Neural cell (in vitro differentiated cells): ENCODE measurements around the gene MYEF2. TPM values are rescaled to one million over a fixed set of nuclear protein-coding genes. Genes with fewer than 3 reads are reported as not detected.

Source experiments
- H2AFZ ChIP-seq: fragments of 200-600, 300-800 bp; sonication (generic), shearing (Covaris generic); 2 replicates; pipeline ENCODE4 v1.6.0; 2014; ENCODE audit warnings: low read depth, mild to moderate bottlenecking, antibody characterized with exemption, low read length, moderate library complexity
- H3F3A ChIP-seq: fragments of 200-600 bp; shearing (Covaris generic); 2 replicates; pipeline ENCODE4 v1.6.1; 2016; ENCODE audit warnings: mild to moderate bottlenecking, moderate library complexity, mixed read lengths, antibody characterized with exemption, low read length; ENCODE audit not compliant: insufficient read depth, poor library complexity, severe bottlenecking
- H3K27ac ChIP-seq: fragments of 200-600, 300-800 bp; sonication (generic), shearing (Covaris generic); 2 replicates; pipeline ENCODE4 v1.5.1; 2014; ENCODE audit warnings: mild to moderate bottlenecking, low read length, moderate library complexity
- H3K27me3 ChIP-seq: fragments of 300-800, 200-600 bp; sonication (generic), shearing (Covaris generic); 2 replicates; pipeline ENCODE4 v1.6.0; 2014; ENCODE audit warnings: mild to moderate bottlenecking, low read depth, low read length, moderate library complexity; ENCODE audit not compliant: insufficient read depth
- H3K36me3 ChIP-seq: fragments of 300-800, 200-600 bp; sonication (generic), shearing (Covaris generic); 2 replicates; pipeline ENCODE4 v1.5.1; 2014; ENCODE audit warnings: mild to moderate bottlenecking, antibody characterized with exemption, low read length, moderate library complexity; ENCODE audit not compliant: insufficient read depth
- H3K4me2 ChIP-seq: fragments of 300-800, 200-600 bp; sonication (generic), shearing (Covaris generic); 2 replicates; pipeline ENCODE4 v1.6.0; 2014; ENCODE audit warnings: mild to moderate bottlenecking, low read length
- H3K4me3 ChIP-seq: fragments of 300-800, 200-600 bp; sonication (generic), shearing (Covaris generic); 2 replicates; pipeline ENCODE4 v1.5.1; 2014; ENCODE audit warnings: mild to moderate bottlenecking, low read length, moderate library complexity
- H3K79me2 ChIP-seq: fragments of 200-600 bp; shearing (Covaris generic); replicated peaks from 2 replicates; pipeline ENCODE4 v1.6.0; 2014; ENCODE audit warnings: mild to moderate bottlenecking, low read length, moderate library complexity; ENCODE audit not compliant: insufficient read depth
- H3K9ac ChIP-seq: fragments of 300-800, 200-600 bp; sonication (generic), shearing (Covaris generic); 2 replicates; pipeline ENCODE4 v1.6.1; 2016; ENCODE audit warnings: mild to moderate bottlenecking, low read length, mixed read lengths
- H3K9me2 ChIP-seq: fragments of 200-600 bp; shearing (Covaris generic); 2 replicates; pipeline ENCODE4 v1.6.1; 2016; ENCODE audit warnings: mild to moderate bottlenecking, low read length, mixed read lengths; ENCODE audit not compliant: insufficient read depth
- H3K9me3 ChIP-seq: fragments of 200-600, 300-800 bp; sonication (generic), shearing (Covaris generic); 2 replicates; pipeline ENCODE4 v1.6.1; 2016; ENCODE audit warnings: mild to moderate bottlenecking, mixed run types, low read length, moderate library complexity, mixed read lengths
- H4K20me1 ChIP-seq: fragments of 200-600 bp; shearing (Covaris generic); 2 replicates; pipeline ENCODE4 v1.6.1; 2016; ENCODE audit warnings: mild to moderate bottlenecking, mixed run types; ENCODE audit not compliant: insufficient read depth
- EP300 ChIP-seq: fragments of 450-650 bp; conservative IDR thresholded peaks from 2 replicates; pipeline ENCODE4 v1.6.1; 2014; ENCODE audit warnings: antibody characterized with exemption, mild to moderate bottlenecking, moderate library complexity; ENCODE audit not compliant: poor library complexity, severe bottlenecking
- EZH2 ChIP-seq: fragments of 200-600, 300-800 bp; shearing (Covaris generic), sonication (generic); IDR thresholded peaks from 2 replicates; pipeline ENCODE4 v1.6.1; 2014; ENCODE audit warnings: antibody characterized with exemption, low read length, borderline replicate concordance, mild to moderate bottlenecking; ENCODE audit not compliant: insufficient read depth, poor library complexity, severe bottlenecking
- MXI1 ChIP-seq: fragments of 450-650 bp; conservative IDR thresholded peaks from 2 replicates; pipeline ENCODE4 v1.6.1; 2014; ENCODE audit warnings: antibody characterized with exemption, mild to moderate bottlenecking; ENCODE audit not compliant: poor library complexity, severe bottlenecking
- POLR2AphosphoS5 ChIP-seq: IDR thresholded peaks from 2 replicates; pipeline ENCODE4 v1.6.1; 2012
- RAD21 ChIP-seq: fragments of 450-650 bp; conservative IDR thresholded peaks from 2 replicates; pipeline ENCODE4 v1.6.1; 2014; ENCODE audit warnings: antibody characterized with exemption, mild to moderate bottlenecking, moderate library complexity
- SMC3 ChIP-seq: fragments of 450-650 bp; conservative IDR thresholded peaks from 2 replicates; pipeline ENCODE4 v1.6.1; 2014; ENCODE audit warnings: antibody characterized with exemption, mild to moderate bottlenecking, moderate library complexity; ENCODE audit not compliant: poor library complexity
- TAF1 ChIP-seq: IDR thresholded peaks from 2 replicates; pipeline ENCODE4 v1.6.1; 2012; ENCODE audit warnings: low read depth
- polyA plus RNA-seq: library from polyadenylated mRNA; depleted of rRNA; stranded (reverse); fragments of >200 nt; gene quantifications from 2 replicates; pipeline ENCODE4 v1.2.3, GENCODE V29; 2014
- TF ChIP-seq, protein P1 (sequence below): fragments of 450-650 bp; IDR thresholded peaks from 2 replicates; pipeline ENCODE4 v1.5.1; 2014; ENCODE audit warnings: antibody characterized with exemption, mild to moderate bottlenecking, moderate library complexity; ENCODE audit not compliant: poor library complexity, severe bottlenecking
- TF ChIP-seq, protein P2 (sequence below): IDR thresholded peaks from 2 replicates; pipeline ENCODE4 v1.6.1; 2012; ENCODE audit warnings: borderline replicate concordance

Gene MYEF2
- polyA plus RNA-seq, 1 donor from 2014 or later, result 176 TPM

DNA sequence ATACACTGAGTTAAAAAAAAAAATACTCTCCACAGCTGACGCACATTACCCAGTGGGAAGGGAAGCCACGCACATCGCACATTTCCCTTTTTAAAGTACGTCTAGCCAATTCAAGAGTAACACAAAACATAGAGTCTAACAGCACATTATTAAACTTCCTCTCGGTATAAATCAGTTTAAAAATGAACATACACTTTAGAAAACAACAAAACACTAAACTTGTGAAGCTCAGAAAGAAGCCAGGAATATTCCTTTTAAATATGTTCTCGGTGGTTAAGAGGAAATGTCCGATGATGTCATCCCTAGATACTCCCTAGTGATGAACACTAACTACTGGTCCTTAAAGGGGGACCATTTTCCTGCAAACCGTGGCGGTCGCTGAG is 721 bp downstream of the MYEF2 start:
- H3K36me3 ChIP-seq, result no peaks in the 10 kb centered on the region
- no peaks in the 10 kb centered on the region for H4K20me1 ChIP-seq
- H3K27me3 ChIP-seq, result no peaks in the 10 kb centered on the region
- peak overlapping the region; percentile 93 for H2AFZ ChIP-seq
- peak overlapping the region; percentile 98 for H3K27ac ChIP-seq
- H3K9ac ChIP-seq, result peak overlapping the region; percentile 97
- peak overlapping the region; percentile 97 for H3K4me2 ChIP-seq
- peaks cover 18% of the 10 kb centered on the region for H3F3A ChIP-seq
- H3K9me3 ChIP-seq, result no peaks in the 10 kb centered on the region
- no peaks in the 10 kb centered on the region for H3K9me2 ChIP-seq
- H3K4me3 ChIP-seq, result peak overlapping the region; percentile 82
- TF ChIP-seq MXI1 (peak; percentile 51), POLR2AphosphoS5 (no peak)
- H3K79me2 ChIP-seq, result peaks cover 52% of the 10 kb centered on the region

DNA sequence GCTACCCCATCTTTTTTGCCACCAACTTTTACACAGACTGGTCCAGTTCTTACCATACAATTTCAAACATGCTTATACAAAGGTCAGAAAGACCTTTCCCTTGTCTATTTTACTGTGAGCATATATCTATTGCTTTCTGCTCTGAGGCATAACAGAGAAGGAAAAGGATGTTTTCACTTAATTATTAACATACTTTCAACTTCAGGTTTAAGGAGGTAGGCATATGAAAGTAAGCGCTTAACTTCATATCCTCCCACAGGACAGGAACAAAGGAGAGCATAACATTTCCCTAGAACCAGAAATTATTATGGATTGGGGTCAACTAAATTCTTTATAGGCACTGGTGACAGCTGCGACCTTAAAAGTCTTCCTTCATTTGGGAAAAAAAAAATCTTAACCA is 1.1 kb downstream of the MYEF2 start:
- no peaks in the 10 kb centered on the region for H3K36me3 ChIP-seq
- H3K4me2 ChIP-seq, result peak overlapping the region; percentile 97
- H3K27ac ChIP-seq, result peak overlapping the region; percentile 98
- no peaks in the 10 kb centered on the region for H3K9me3 ChIP-seq
- H3K4me3 ChIP-seq, result peak overlapping the region; percentile 82
- peak overlapping the region; percentile 97 for H3K9ac ChIP-seq
- peak overlapping the region; percentile 93 for H2AFZ ChIP-seq
- peaks cover 56% of the 10 kb centered on the region for H3K79me2 ChIP-seq
- no peaks in the 10 kb centered on the region for H3K27me3 ChIP-seq
- no peak for TF ChIP-seq TAF1
- TF ChIP-seq, protein P1, sequence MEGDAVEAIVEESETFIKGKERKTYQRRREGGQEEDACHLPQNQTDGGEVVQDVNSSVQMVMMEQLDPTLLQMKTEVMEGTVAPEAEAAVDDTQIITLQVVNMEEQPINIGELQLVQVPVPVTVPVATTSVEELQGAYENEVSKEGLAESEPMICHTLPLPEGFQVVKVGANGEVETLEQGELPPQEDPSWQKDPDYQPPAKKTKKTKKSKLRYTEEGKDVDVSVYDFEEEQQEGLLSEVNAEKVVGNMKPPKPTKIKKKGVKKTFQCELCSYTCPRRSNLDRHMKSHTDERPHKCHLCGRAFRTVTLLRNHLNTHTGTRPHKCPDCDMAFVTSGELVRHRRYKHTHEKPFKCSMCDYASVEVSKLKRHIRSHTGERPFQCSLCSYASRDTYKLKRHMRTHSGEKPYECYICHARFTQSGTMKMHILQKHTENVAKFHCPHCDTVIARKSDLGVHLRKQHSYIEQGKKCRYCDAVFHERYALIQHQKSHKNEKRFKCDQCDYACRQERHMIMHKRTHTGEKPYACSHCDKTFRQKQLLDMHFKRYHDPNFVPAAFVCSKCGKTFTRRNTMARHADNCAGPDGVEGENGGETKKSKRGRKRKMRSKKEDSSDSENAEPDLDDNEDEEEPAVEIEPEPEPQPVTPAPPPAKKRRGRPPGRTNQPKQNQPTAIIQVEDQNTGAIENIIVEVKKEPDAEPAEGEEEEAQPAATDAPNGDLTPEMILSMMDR, result no peak
- TF ChIP-seq MXI1, result no peak
- TF ChIP-seq EP300, result no peak
- no peak for TF ChIP-seq POLR2AphosphoS5
- TF ChIP-seq, protein P2, sequence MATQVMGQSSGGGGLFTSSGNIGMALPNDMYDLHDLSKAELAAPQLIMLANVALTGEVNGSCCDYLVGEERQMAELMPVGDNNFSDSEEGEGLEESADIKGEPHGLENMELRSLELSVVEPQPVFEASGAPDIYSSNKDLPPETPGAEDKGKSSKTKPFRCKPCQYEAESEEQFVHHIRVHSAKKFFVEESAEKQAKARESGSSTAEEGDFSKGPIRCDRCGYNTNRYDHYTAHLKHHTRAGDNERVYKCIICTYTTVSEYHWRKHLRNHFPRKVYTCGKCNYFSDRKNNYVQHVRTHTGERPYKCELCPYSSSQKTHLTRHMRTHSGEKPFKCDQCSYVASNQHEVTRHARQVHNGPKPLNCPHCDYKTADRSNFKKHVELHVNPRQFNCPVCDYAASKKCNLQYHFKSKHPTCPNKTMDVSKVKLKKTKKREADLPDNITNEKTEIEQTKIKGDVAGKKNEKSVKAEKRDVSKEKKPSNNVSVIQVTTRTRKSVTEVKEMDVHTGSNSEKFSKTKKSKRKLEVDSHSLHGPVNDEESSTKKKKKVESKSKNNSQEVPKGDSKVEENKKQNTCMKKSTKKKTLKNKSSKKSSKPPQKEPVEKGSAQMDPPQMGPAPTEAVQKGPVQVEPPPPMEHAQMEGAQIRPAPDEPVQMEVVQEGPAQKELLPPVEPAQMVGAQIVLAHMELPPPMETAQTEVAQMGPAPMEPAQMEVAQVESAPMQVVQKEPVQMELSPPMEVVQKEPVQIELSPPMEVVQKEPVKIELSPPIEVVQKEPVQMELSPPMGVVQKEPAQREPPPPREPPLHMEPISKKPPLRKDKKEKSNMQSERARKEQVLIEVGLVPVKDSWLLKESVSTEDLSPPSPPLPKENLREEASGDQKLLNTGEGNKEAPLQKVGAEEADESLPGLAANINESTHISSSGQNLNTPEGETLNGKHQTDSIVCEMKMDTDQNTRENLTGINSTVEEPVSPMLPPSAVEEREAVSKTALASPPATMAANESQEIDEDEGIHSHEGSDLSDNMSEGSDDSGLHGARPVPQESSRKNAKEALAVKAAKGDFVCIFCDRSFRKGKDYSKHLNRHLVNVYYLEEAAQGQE, result no peak
- TF ChIP-seq EZH2, result no peak
- no peak for TF ChIP-seq RAD21
- TF ChIP-seq SMC3, result no peak
- peaks cover 18% of the 10 kb centered on the region for H3F3A ChIP-seq
- H3K9me2 ChIP-seq, result no peaks in the 10 kb centered on the region
- H4K20me1 ChIP-seq, result no peaks in the 10 kb centered on the region

DNA sequence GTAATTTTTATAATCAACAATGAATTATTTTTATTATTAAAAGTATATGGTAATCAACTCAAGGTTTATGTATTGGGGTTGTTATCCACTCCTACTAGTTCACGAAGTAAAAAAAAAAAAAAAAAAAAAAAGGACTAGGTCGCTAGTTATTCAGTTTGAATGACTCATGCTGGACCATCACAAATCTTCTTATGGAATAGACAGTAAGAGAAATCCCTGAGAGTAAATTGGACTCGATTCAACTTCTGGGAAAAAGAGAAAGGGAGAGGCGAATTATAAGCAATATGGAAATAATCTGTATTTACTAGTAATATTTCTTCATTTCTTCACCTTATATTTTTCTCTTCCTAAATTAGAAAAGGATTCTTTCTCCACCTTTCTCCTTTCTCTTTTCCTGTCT is 2.0 kb downstream of the MYEF2 start:
- H3K9me2 ChIP-seq, result no peaks in the 10 kb centered on the region
- no peak overlapping the region for H2AFZ ChIP-seq
- peak overlapping the region; percentile 82 for H3K4me3 ChIP-seq
- H3K4me2 ChIP-seq, result peak overlapping the region; percentile 97
- H3K9me3 ChIP-seq, result no peaks in the 10 kb centered on the region
- no peaks in the 10 kb centered on the region for H4K20me1 ChIP-seq
- peaks cover 65% of the 10 kb centered on the region for H3K79me2 ChIP-seq
- TF ChIP-seq RAD21 (no peak), MXI1 (no peak), POLR2AphosphoS5 (no peak), EZH2 (no peak), EP300 (no peak), SMC3 (no peak), TAF1 (no peak)
- TF ChIP-seq, protein P1, result no peak
- TF ChIP-seq, protein P2, result no peak
- H3K36me3 ChIP-seq, result no peaks in the 10 kb centered on the region
- H3K27me3 ChIP-seq, result no peaks in the 10 kb centered on the region
- peak overlapping the region; percentile 98 for H3K27ac ChIP-seq
- H3F3A ChIP-seq, result peaks cover 18% of the 10 kb centered on the region
- H3K9ac ChIP-seq, result peak overlapping the region; percentile 97
